Neural crest cell (in vitro differentiated cells): ENCODE results near the gene ZFAND3. TPM values are rescaled to one million over a fixed set of nuclear protein-coding genes. Genes with fewer than 3 reads are reported as not detected.

ENCODE experiments used
- DNase-seq: peaks from one replicate; pipeline ENCODE4 v3.0.0; 2021; ENCODE audit warnings: low read depth, mixed read lengths, low spot score
- H3K27ac Mint-ChIP-seq: one replicate; pipeline ENCODE4 v1.8.0; 2021; ENCODE audit warnings: mild to moderate bottlenecking, mixed read lengths; ENCODE audit not compliant: unreplicated experiment
- H3K27me3 Mint-ChIP-seq: 2 replicates; pipeline ENCODE4 v1.8.0; 2021; ENCODE audit warnings: low read depth, mild to moderate bottlenecking, mixed read lengths
- H3K36me3 Mint-ChIP-seq: 2 replicates; pipeline ENCODE4 v1.8.0; 2021; ENCODE audit warnings: low read depth, mild to moderate bottlenecking, mixed read lengths
- H3K4me1 Mint-ChIP-seq: 2 replicates; pipeline ENCODE4 v1.8.0; 2021; ENCODE audit warnings: mixed read lengths
- H3K4me3 Mint-ChIP-seq: one replicate; pipeline ENCODE4 v1.8.0; 2021; ENCODE audit warnings: mild to moderate bottlenecking, mixed read lengths
- H3K9me3 Mint-ChIP-seq: 2 replicates; pipeline ENCODE4 v1.8.0; 2021; ENCODE audit warnings: mixed read lengths
- CTCF ChIP-seq: fragments of 200-600 bp; sonication (generic); conservative IDR thresholded peaks from 2 replicates; pipeline ENCODE4 v1.5.0; 2021; ENCODE audit warnings: antibody characterized with exemption, mild to moderate bottlenecking
- total RNA-seq: library from RNA; stranded (reverse); gene quantifications from 2 replicates; pipeline ENCODE4 v1.2.1, GENCODE V29; 2021

Gene ZFAND3
- total RNA-seq, 1 donor from 2014 or later: 65.9 TPM

GRCh38 chr6:37845026-37845911, 25.7 kb downstream of the ZFAND3 start:
- peaks cover 3% of the 10 kb centered on the region for H3K36me3 Mint-ChIP-seq
- no peaks in the 10 kb centered on the region for H3K27me3 Mint-ChIP-seq
- H3K4me1 Mint-ChIP-seq: peaks cover 14% of the 10 kb centered on the region
- no peaks in the 10 kb centered on the region for H3K9me3 Mint-ChIP-seq
- no peak for TF ChIP-seq CTCF
- H3K27ac Mint-ChIP-seq: no peak overlapping the region
- no peak for DNase-seq
- no peak overlapping the region for H3K4me3 Mint-ChIP-seq

DNA sequence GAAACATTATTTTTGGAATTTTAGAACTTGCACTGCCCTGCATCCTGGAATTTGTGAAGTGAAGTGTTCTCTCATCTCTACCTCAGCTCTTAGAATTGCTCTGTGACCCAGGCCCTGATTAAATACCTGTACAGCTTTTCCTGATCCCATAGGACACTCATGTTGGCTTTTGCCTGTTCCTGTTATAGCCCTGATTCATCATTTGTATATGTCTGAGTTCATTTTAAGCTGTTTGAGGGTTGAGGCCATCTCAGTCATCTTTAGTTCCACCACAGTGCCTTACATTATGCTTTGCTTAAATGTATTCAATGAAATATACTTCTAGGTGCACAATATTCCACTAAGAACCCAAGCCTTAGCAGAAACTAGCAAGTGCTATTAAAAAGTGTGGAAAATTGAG, 26.4 kb downstream of the ZFAND3 start:
- Mint-ChIP-seq H3K27ac (no peak overlapping the region), H3K36me3 (peaks cover 3% of the 10 kb centered on the region), H3K4me3 (no peak overlapping the region), H3K27me3 (no peaks in the 10 kb centered on the region), H3K4me1 (peaks cover 14% of the 10 kb centered on the region), H3K9me3 (no peaks in the 10 kb centered on the region)
- no peak for TF ChIP-seq CTCF
- DNase-seq: no peak

DNA sequence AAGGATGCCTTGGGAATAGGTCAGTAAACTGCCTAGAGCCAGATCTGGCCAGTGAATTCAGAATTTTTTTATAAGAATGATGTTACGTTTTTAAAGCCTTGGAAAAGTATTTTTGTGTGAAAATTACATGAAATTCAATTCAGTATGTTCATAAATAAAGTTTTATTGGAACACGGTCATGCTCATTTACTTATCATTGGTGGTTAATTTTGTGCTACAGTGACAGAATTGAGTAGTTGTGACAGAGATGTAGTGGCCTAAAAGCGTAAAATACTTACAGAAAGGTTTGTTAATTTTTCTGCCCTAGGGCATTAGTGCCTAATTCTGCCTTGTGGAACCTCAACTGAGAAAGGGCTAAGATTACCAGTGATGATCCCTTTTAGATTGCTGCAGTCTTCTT, 28.2 kb downstream of the ZFAND3 start:
- DNase-seq: no peak
- no peak for TF ChIP-seq CTCF
- H3K27ac Mint-ChIP-seq: no peak overlapping the region
- no peak overlapping the region for H3K4me3 Mint-ChIP-seq
- H3K9me3 Mint-ChIP-seq: no peaks in the 10 kb centered on the region
- peaks cover 14% of the 10 kb centered on the region for H3K4me1 Mint-ChIP-seq
- peaks cover 3% of the 10 kb centered on the region for H3K36me3 Mint-ChIP-seq
- no peaks in the 10 kb centered on the region for H3K27me3 Mint-ChIP-seq

DNA sequence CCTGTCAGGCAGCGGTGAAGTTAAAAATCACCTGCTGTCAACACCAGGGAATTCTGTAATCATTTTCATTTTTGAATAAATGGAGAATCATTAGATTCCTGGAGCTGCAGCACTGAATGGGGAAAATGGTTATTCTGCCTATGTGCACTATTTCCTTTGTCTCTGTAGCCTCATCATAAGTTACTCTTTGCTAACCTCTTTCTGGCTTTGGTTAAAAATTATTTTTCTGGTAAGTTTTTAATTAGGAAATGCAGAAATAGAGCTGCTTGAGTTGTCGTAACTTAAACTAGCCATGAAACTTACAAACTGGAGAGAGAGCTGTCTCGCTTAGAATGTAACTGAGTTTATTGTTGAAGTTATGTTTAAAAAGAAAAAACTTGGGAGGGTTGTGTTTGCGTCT, 28.8 kb downstream of the ZFAND3 start:
- Mint-ChIP-seq H3K27me3 (no peaks in the 10 kb centered on the region), H3K27ac (no peak overlapping the region), H3K36me3 (peaks cover 3% of the 10 kb centered on the region), H3K4me3 (no peak overlapping the region), H3K4me1 (peaks cover 14% of the 10 kb centered on the region), H3K9me3 (no peaks in the 10 kb centered on the region)
- TF ChIP-seq CTCF: no peak
- no peak for DNase-seq

GRCh38 chr6:37850260-37850659, 30.7 kb downstream of the ZFAND3 start:
- Mint-ChIP-seq H3K4me1 (peaks cover 14% of the 10 kb centered on the region), H3K4me3 (no peak overlapping the region), H3K27me3 (no peaks in the 10 kb centered on the region), H3K9me3 (no peaks in the 10 kb centered on the region), H3K36me3 (no peaks in the 10 kb centered on the region), H3K27ac (no peak overlapping the region)
- TF ChIP-seq CTCF: no peak
- DNase-seq: no peak
